HG02884 (cell line): ENCODE measurements around the gene KLC4.
"Not testable (repeated sequence)": the region's sequence is repeated elsewhere in the genome, so short reads cannot be mapped to it uniquely, and the experiment has no call there.

Experiments used
- ATAC-seq: cut with Tn5 transposase; IDR thresholded peaks from one replicate; pipeline ENCODE4 v1.9.1; 2021; ENCODE audit warnings: mild to moderate bottlenecking, moderate library complexity; ENCODE audit not compliant: unreplicated experiment

KLC4 gene

GRCh38 chr6:43060755-43061633 lies 1.6 kb downstream of the KLC4 start:
- no peak for ATAC-seq

GRCh38 chr6:43061861-43062260 lies 2.4 kb downstream of the KLC4 start:
- ATAC-seq, result no peak

- no peak for ATAC-seq
Observed at GRCh38 chr6:43062818-43063217, 3.4 kb downstream of the KLC4 start.

- ATAC-seq, result no peak
Observed at GRCh38 chr6:43070028-43070632, 10.7 kb downstream of the KLC4 start.

GRCh38 chr6:43074847-43075669 lies 15.6 kb downstream of the KLC4 start:
- no peak for ATAC-seq

GRCh38 chr6:43075670-43076463 lies 16.4 kb downstream of the KLC4 start, which contains the start of gene PTK7:
TSS of gene PTK7 (plus strand) at chr6:43076314. CDS start at chr6:43076489, 175 bp downstream.
- no peak for ATAC-seq

- ATAC-seq, result no peak
Observed at GRCh38 chr6:43076464-43077332, 17.3 kb downstream of the KLC4 start.

GRCh38 chr6:43077333-43077809 lies 17.9 kb downstream of the KLC4 start:
- ATAC-seq, result no peak

- no peak for ATAC-seq
Observed at GRCh38 chr6:43077981-43078511, 18.6 kb downstream of the KLC4 start.

GRCh38 chr6:43078691-43079090 lies 19.3 kb downstream of the KLC4 start:
- no peak for ATAC-seq

- ATAC-seq, result no peak
Observed at GRCh38 chr6:43081043-43081442, 21.6 kb downstream of the KLC4 start.

GRCh38 chr6:43081922-43082321 lies 22.5 kb downstream of the KLC4 start:
- ATAC-seq, result not testable (repeated sequence)

- no peak for ATAC-seq
Observed at GRCh38 chr6:43082806-43083655, 23.6 kb downstream of the KLC4 start.

- no peak for ATAC-seq
Observed at GRCh38 chr6:43086022-43086658, 26.7 kb downstream of the KLC4 start.

GRCh38 chr6:43088654-43089056 lies 29.2 kb downstream of the KLC4 start:
- ATAC-seq, result no peak

- ATAC-seq, result no peak
Observed at GRCh38 chr6:43089467-43089866, 30.0 kb downstream of the KLC4 start.

- ATAC-seq, result no peak
Observed at GRCh38 chr6:43089874-43090558, 30.6 kb downstream of the KLC4 start.
